Measurements from ENCODE around the gene NDFIP1.
A peak's percentile ranks its signal among the peaks of the same experiment; 100 is the strongest.
"Not testable (repeated sequence)": the region's sequence is repeated elsewhere in the genome, so short reads cannot be mapped to it uniquely, and the experiment has no call there.

NDFIP1 gene

GRCh38 chr5:142120247-142120935, 11.8 kb downstream of the NDFIP1 start:
- no peak for DNase-seq

- no peak for DNase-seq
Measured at GRCh38 chr5:142122121-142122520, 13.5 kb downstream of the NDFIP1 start.

DNA sequence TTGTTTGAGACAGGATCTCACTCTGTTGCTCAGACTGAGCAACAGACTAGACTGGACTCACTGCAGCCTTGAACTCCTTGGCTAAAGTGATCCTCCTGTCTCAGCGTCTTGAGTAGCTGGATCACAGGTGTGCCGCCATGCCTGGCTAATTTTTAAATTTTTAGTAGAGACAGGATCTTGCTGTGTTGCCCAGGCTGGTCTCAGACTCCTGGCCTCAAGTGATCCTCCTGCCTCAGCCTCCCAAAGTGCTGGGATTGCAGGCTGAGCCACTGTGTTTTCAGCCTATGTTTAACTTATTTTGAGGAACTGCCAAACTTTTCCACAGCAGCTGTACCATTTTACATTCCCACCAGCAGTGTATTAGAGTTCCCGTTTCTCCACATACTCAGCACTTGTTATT, 16.8 kb downstream of the NDFIP1 start:
- no peak for DNase-seq

DNA sequence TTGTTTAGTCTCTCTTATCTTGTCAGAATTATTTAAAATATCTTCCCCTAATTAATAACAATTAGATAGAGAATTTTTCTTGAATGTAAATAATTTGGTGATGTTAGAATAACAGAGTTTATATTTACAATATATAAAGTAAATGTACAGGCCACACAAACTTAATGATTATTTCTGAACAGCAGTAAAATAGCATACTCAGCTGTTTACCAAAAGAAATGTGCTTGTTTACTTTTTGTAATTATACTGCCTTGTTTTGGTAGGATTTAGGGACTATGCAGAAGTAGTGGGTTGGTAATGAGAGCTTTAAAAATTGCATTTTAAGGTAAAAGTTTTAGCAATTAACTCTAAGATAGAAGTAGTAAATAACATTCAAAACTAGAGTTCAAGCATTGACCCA, 17.4 kb downstream of the NDFIP1 start:
- no peak for DNase-seq

DNA sequence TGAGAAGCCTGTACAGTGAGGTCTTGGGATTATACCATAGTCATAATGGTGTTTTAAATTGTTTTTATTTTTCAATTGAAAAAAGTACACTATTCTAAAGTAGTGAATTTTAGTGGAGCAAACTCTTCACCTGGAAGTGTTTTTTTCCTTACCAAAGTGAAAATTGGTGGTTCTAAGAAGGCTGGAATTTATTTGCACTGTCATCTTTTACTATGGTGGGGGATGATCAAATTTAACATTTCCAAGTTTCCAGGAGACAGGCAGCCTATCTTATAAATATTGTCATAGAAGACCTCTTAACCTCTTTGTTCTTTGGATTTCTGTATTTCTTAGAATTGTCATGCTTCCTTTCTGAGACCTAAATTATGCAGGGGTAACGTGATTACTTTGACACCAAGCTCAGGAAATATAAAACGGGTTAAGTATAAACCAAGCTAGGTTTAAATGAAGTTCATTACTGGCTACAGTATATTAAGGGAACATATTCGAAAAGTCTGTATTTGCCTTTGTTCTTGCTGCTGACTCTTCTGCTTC, 20.2 kb downstream of the NDFIP1 start:
- peak; percentile 6 for DNase-seq

DNA sequence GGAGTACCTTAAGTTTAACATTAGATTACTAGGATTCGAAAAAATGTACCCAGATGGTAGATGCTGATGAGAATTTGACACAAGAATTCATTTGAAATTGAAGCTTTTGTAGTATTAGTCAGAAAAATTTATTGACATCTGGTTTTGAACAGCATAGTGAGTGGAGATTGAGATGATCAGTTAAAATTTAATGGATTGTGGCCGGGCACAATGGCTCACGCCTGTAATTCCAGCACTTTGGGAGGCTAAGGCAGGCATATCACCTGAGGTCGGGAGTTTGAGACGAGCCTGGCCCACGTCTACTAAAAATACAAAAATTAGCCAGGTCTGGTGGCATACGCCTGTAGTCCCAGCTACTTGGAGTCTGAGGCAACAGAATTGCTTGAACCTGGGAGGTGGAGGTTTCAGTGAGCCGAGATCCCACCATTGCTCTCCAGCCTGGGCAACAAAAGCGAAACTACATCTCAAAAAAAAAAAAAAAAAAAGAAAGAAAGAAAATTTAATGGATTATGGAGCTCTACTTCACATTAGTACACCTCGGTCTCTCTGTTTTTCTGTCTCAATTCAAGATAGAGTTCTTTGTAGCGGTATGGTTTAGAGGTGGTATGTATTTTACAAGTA, 21.0 kb downstream of the NDFIP1 start:
- DNase-seq: no peak

DNA sequence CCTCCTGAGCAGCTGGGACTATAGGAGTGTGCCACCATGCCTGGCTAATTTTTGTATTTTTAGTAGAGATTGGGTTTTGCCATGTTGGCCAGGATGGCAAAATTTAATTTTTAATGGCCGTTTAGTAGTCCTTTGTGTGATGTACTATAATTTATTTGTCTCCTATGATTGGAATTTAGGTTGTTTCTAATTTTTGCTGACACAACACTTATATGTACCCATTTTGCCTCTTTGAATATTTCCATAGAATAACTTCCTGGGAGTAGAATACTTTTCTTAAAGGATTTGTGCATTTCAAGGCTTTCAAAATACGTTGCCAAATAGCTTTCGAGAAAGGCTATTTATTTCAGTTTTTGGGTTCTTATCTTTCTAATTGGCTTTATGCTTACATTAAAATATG, 22.8 kb downstream of the NDFIP1 start:
- DNase-seq: no peak

- DNase-seq: no peak
Measured at GRCh38 chr5:142132916-142133315, 24.3 kb downstream of the NDFIP1 start.

GRCh38 chr5:142133330-142134206, 25.0 kb downstream of the NDFIP1 start:
- DNase-seq: no peak

- DNase-seq: no peak
Measured at GRCh38 chr5:142134331-142135010, 25.9 kb downstream of the NDFIP1 start.

- no peak for DNase-seq
Measured at GRCh38 chr5:142141463-142141862, 32.9 kb downstream of the NDFIP1 start.

GRCh38 chr5:142143878-142144277, 35.3 kb downstream of the NDFIP1 start:
- no peak for DNase-seq

- peak; percentile 20 for DNase-seq
Measured at GRCh38 chr5:142145106-142145900, 36.7 kb downstream of the NDFIP1 start.

DNA sequence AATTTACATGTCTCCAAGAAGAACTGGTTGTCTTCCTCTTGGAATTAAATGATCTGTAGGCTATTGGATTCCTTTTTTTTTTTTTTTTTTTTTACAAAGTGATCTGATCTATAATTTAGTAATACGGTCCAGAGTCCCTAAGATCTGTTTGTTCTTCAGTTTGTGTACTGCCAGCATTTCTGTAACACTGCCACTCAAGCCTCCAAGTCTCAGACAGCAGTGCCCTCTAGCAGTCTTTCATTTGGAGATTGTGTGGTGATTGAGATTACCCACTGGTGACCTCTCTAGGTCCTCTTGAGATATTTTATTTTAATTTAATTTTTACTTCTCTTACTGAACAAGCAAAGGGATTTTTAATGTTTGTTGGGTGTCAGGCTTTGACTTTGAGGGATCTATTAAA, 40.8 kb downstream of the NDFIP1 start:
- DNase-seq: no peak

DNA sequence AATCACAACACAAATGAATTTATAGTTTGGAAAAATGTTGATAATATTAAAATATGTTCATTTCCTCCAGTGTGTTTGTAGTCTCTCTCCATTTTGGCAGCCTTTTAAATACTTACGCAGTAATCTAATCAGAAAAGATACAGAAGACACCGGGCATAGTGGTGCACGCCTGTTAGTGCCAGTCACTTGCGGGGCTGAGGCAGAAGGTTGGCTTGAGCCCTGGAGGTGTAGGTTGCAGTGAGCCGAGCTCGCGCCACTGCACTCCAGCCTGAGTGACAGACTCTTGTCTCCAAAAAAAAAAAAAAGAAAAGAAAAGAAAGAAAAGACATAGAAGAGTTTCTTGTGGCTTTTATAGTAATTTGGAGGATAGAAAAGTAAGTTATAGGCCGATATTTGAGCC, 41.9 kb downstream of the NDFIP1 start:
- no peak for DNase-seq

DNA sequence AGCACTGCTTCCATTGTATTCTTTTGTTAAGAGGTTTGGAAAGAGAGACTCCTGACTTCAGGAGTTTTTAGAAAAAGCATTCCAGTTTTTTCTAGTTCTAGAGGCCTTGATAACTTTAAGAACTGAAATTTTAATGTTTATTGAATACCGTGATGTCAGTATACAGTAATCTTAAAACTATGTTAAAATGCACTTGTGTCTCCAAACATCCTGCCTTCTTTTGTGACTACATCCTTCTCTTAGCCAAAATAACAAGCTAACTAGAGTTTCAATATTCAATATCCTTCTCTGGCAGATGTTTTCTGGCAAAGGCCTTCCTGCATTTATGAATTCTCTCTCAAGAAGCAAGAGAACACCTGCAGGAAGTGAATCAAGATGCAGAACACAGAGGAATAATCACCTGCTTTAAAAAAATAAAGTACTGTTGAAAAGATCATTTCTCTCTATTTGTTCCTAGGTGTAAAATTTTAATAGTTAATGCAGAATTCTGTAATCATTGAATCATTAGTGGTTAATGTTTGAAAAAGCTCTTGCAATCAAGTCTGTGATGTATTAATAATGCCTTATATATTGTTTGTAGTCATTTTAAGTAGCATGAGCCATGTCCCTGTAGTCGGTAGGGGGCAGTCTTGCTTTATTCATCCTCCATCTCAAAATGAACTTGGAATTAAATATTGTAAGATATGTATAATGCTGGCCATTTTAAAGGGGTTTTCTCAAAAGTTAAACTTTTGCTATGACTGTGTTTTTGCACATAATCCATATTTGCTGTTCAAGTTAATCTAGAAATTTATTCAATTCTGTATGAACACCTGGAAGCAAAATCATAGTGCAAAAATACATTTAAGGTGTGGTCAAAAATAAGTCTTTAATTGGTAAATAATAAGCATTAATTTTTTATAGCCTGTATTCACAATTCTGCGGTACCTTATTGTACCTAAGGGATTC, 43.1 kb downstream of the NDFIP1 start:
- DNase-seq: peak; percentile 25

- no peak for DNase-seq
Measured at GRCh38 chr5:142152384-142152732, 43.8 kb downstream of the NDFIP1 start.

- no peak for DNase-seq
Measured at GRCh38 chr5:142153674-142154448, 45.3 kb downstream of the NDFIP1 start.

DNA sequence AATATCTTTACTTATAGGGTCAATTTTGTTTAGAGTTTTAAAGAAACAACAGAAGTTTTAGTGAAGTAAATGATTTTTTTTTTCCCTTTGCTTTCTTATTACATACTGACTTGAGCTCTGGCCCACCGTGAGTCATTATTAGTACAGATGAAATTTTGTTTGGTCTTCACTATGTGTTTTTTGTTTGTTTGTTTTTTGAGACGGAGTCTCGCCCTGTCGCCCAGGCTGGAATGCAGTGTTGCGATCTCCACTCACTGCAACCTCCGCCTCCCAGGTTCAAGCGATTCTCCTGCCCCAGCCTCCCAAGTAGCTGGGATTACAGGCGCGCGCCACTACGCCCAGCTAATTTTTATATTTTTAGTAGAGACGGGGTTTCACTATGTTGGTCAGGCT, 45.9 kb downstream of the NDFIP1 start:
- not testable (repeated sequence) for DNase-seq

DNA sequence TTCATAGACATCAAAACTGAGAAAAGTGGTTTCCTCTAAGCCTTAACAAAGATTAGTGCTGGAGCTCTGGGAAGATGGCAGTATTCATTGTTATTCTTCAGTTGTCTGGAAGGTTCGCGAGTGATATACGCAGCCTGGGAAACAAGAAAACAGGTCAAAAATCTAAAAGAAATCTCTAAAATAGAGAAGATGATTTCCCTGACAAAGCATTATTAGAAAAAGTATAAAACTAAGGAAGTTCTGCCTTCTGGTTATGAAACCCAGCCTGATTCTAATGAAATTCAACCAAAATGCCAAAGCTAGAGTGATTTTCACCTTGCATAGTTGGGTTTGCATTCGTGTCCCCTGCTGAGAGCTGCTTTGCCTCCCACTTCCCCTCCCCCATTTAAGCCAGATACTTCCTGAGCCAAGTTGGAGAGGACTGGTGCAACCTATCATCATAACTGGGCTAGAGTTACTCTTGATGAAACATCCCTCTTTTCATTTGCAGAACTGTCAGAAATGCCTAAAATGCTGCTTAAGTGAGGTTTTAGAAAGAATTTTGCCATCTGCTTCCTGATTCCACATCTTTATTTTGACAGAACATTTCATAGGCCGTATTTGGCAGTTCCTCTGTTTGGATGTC, 48.4 kb downstream of the NDFIP1 start:
- DNase-seq: no peak

Measured in DMS79 treated with DMSO at 0.1 percent for 48 hours (cell line).